Loucy (cell line): ENCODE measurements around the gene POLRMT.

ENCODE experiments used
- H2AFZ ChIP-seq: fragments of 200-600 bp; sonication (generic); 2 replicates; pipeline ENCODE4 v1.6.0; 2016; ENCODE audit warnings: antibody characterized with exemption, mild to moderate bottlenecking, low read length, moderate library complexity
- H3F3A ChIP-seq: fragments of 200-600 bp; 2 replicates; pipeline ENCODE4 v1.6.0; 2016; ENCODE audit warnings: antibody characterized with exemption, low read depth, mild to moderate bottlenecking
- H3K27me3 ChIP-seq: fragments of 200-600 bp; sonication (generic); 2 replicates; pipeline ENCODE4 v1.6.1; 2014; ENCODE audit warnings: low read length, mild to moderate bottlenecking; ENCODE audit not compliant: insufficient read depth, poor library complexity, severe bottlenecking
- H3K36me3 ChIP-seq: fragments of 200-600 bp; sonication (generic); 2 replicates; pipeline ENCODE4 v1.6.1; 2016; ENCODE audit warnings: low read length; ENCODE audit not compliant: insufficient read depth
- H3K4me1 ChIP-seq: fragments of 200-600 bp; sonication (generic); 2 replicates; pipeline ENCODE4 v1.5.1; 2014; ENCODE audit warnings: low read length, mild to moderate bottlenecking; ENCODE audit not compliant: insufficient read depth, poor library complexity, severe bottlenecking
- H3K4me2 ChIP-seq: fragments of 200-600 bp; sonication (generic); 2 replicates; pipeline ENCODE4 v1.6.0; 2014; ENCODE audit warnings: antibody characterized with exemption, low read length, low read depth, mild to moderate bottlenecking; ENCODE audit not compliant: poor library complexity, severe bottlenecking
- H3K4me3 ChIP-seq: fragments of 200-600 bp; sonication (generic); 2 replicates; pipeline ENCODE4 v1.5.1; 2014; ENCODE audit warnings: low read length, mild to moderate bottlenecking, mixed read lengths; ENCODE audit not compliant: poor library complexity, severe bottlenecking
- H3K79me2 ChIP-seq: fragments of 200-600 bp; sonication (generic); 2 replicates; pipeline ENCODE4 v1.6.1; 2014; ENCODE audit warnings: low read length; ENCODE audit not compliant: insufficient read depth
- H3K9ac ChIP-seq: fragments of 200-600 bp; sonication (generic); 2 replicates; pipeline ENCODE4 v1.6.0; 2014; ENCODE audit warnings: mild to moderate bottlenecking, low read depth, low read length, moderate library complexity; ENCODE audit not compliant: poor library complexity, severe bottlenecking
- H3K9me2 ChIP-seq: fragments of 200-600 bp; sonication (generic); replicated peaks from 2 replicates; pipeline ENCODE4 v1.6.1; 2016; ENCODE audit warnings: low read depth, low read length, mixed read lengths
- H3K9me3 ChIP-seq: fragments of 200-600 bp; sonication (generic); 2 replicates; pipeline ENCODE4 v1.6.1; 2014; ENCODE audit warnings: mild to moderate bottlenecking, antibody characterized with exemption, low read length, low read depth; ENCODE audit not compliant: insufficient read depth
- H4K20me1 ChIP-seq: fragments of 200-600 bp; sonication (generic); 2 replicates; pipeline ENCODE4 v1.6.0; 2014; ENCODE audit warnings: antibody characterized with exemption, low read length, mild to moderate bottlenecking; ENCODE audit not compliant: insufficient read depth, poor library complexity, severe bottlenecking
- CTCF ChIP-seq: fragments of 200-600 bp; sonication (generic); conservative IDR thresholded peaks from 2 replicates; pipeline ENCODE4 v1.5.1; 2014; ENCODE audit warnings: mild to moderate bottlenecking, antibody characterized with exemption, low read length
- EZH2phosphoT487 ChIP-seq: fragments of 200-600 bp; IDR thresholded peaks from 2 replicates; pipeline ENCODE4 v1.6.1; 2018; ENCODE audit warnings: antibody characterized with exemption, mild to moderate bottlenecking, moderate library complexity, borderline replicate concordance

Gene POLRMT

GRCh38 chr19:579842-580155, 53.5 kb downstream of the POLRMT start:
- TF ChIP-seq CTCF (no peak), EZH2phosphoT487 (no peak)
- H3F3A ChIP-seq: no peaks in the 10 kb centered on the region
- H2AFZ ChIP-seq: no peak overlapping the region
- no peaks in the 10 kb centered on the region for H3K9me2 ChIP-seq
- peaks cover 57% of the 10 kb centered on the region for H3K79me2 ChIP-seq
- no peak overlapping the region for H3K4me3 ChIP-seq
- peaks cover 15% of the 10 kb centered on the region for H3K4me1 ChIP-seq
- H3K9me3 ChIP-seq: no peaks in the 10 kb centered on the region
- no peak overlapping the region for H3K9ac ChIP-seq
- peaks cover 51% of the 10 kb centered on the region for H4K20me1 ChIP-seq
- no peak overlapping the region for H3K4me2 ChIP-seq
- peaks cover 39% of the 10 kb centered on the region; the same call in 1 of the 2 replicates for H3K36me3 ChIP-seq
- no peaks in the 10 kb centered on the region for H3K27me3 ChIP-seq

- no peak overlapping the region for H2AFZ ChIP-seq
- TF ChIP-seq EZH2phosphoT487 (no peak), CTCF (no peak)
- H3F3A ChIP-seq: no peaks in the 10 kb centered on the region
- no peaks in the 10 kb centered on the region for H3K9me2 ChIP-seq
- no peaks in the 10 kb centered on the region for H3K27me3 ChIP-seq
- no peak overlapping the region for H3K9ac ChIP-seq
- H3K79me2 ChIP-seq: peaks cover 63% of the 10 kb centered on the region
- no peak overlapping the region for H3K4me2 ChIP-seq
- no peaks in the 10 kb centered on the region for H3K9me3 ChIP-seq
- peaks cover 39% of the 10 kb centered on the region; the same call in 1 of the 2 replicates for H3K36me3 ChIP-seq
- peaks cover 56% of the 10 kb centered on the region for H4K20me1 ChIP-seq
- no peak overlapping the region for H3K4me3 ChIP-seq
- H3K4me1 ChIP-seq: peaks cover 18% of the 10 kb centered on the region
Observed at GRCh38 chr19:579111-579841, 54.1 kb downstream of the POLRMT start.

- peaks cover 26% of the 10 kb centered on the region; the same call in 1 of the 2 replicates for H3K36me3 ChIP-seq
- peak overlapping the region; percentile 81 for H3K4me2 ChIP-seq
- peaks cover 78% of the 10 kb centered on the region for H3K79me2 ChIP-seq
- peaks cover 18% of the 10 kb centered on the region for H3K4me1 ChIP-seq
- no peak overlapping the region for H3K9ac ChIP-seq
- no peaks in the 10 kb centered on the region for H3F3A ChIP-seq
- H3K9me2 ChIP-seq: no peaks in the 10 kb centered on the region
- no peaks in the 10 kb centered on the region for H3K9me3 ChIP-seq
- peaks cover 71% of the 10 kb centered on the region for H4K20me1 ChIP-seq
- H3K27me3 ChIP-seq: peaks cover 4% of the 10 kb centered on the region
- H3K4me3 ChIP-seq: no peak overlapping the region
- TF ChIP-seq CTCF (no peak), EZH2phosphoT487 (no peak)
- no peak overlapping the region for H2AFZ ChIP-seq
Observed at GRCh38 chr19:577439-578392, 55.6 kb downstream of the POLRMT start.
